Measurements from ENCODE around the gene UGT1A10.

- TF ChIP-seq CTCF (IDR thresholded peaks at IDR 0.05) (no peak), EZH2 (IDR thresholded peaks at IDR 0.05; ENCODE audit: borderline replicate concordance, insufficient read depth, low read depth, low read length, poor library complexity, severe bottlenecking) (no peak)
These were observed 181.9 kb downstream of the UGT1A10 start for GRCh38 chr2:233817995-233818638.
